GM21529 (cell line): ENCODE data around the gene CADM4.
"Not testable (repeated sequence)": the region's sequence is repeated elsewhere in the genome, so short reads cannot be mapped to it uniquely, and the experiment has no call there.

Experiments
- ATAC-seq: cut with Tn5 transposase; IDR thresholded peaks from one replicate; pipeline ENCODE4 v1.9.1; 2021; ENCODE audit not compliant: unreplicated experiment

CADM4 gene, protein sequence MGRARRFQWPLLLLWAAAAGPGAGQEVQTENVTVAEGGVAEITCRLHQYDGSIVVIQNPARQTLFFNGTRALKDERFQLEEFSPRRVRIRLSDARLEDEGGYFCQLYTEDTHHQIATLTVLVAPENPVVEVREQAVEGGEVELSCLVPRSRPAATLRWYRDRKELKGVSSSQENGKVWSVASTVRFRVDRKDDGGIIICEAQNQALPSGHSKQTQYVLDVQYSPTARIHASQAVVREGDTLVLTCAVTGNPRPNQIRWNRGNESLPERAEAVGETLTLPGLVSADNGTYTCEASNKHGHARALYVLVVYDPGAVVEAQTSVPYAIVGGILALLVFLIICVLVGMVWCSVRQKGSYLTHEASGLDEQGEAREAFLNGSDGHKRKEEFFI

DNA sequence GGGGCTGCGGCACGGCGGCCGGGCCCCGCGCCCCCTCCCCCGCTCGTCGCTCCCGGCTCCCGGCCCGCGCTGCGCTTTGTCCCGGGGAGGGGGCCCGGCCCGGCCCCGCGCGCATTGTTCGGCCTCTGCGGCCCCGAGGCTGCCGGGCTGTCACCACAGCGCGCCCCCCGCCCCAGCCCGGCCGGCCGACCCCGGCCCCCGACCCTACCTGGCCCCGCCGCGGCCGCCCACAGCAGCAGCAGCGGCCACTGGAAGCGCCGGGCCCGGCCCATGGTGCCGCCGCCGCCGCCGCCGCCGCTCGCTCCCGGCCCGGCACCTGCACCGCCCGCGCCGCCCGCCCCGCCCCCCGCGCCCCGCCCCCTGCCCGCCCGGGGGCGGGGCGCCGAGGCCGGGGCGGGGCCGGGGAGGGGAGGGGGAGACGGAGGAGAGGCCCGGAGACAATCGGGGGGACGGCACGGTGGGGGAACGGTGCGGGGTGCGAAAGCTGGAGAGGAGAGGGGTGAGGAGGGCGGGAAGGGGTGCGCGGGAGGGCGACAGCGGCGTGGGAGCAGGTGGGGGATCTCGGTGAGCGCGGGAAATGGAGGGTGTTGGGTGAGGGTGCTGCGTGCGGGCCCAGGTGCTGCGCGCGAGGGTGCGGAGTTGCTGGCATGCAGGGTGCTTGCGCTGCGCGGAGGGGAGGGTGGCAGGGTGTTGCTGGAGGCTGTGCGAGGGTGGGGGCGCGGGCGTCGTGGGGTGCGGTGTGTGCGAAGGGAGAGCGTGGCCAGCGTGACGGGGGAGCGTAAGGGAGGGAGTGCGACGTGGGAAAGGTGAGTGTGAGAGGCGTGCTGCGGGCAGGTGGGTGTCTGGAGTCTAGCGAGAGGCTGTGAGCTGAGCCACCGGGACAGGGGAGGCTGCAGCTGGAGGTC lies at the start of gene CADM4:
Gene CADM4, minus strand, starts transcription at position 332 of the 905 bp plus-strand sequence. Its CDS starts 60 bp downstream, at position 272.
- ATAC-seq = no peak

DNA sequence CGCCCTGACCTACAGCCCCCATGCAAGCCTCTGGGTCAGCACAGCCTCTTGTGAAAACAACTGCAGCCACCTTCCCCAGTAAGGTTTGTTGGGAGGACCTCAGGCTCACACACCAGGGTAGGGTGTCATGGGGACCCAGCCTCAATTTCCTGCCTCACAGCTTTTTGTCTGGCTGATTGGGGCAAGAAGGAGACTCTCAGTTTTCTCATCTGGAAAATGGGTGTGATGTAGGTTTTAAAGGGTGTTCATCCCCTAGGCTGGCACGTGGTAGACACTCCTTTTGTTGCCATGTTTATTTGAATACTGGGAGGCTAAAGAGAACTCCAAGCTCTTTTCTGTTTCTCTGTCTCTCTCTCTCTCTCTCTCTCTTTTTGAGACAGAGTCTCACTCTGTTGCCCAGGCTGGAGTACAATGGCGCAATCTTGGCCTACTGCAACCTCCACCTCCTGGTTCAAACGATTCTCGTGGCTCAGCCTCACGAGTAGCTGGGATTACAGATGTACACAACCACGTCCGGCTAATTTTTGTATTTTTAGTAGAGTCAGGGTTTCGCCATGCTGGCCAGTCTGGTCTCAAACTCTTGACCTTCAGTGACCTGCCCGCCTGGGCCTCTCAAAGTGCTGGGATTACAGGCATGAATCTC lies 48.5 kb upstream of the CADM4 start:
- ATAC-seq = no peak

DNA sequence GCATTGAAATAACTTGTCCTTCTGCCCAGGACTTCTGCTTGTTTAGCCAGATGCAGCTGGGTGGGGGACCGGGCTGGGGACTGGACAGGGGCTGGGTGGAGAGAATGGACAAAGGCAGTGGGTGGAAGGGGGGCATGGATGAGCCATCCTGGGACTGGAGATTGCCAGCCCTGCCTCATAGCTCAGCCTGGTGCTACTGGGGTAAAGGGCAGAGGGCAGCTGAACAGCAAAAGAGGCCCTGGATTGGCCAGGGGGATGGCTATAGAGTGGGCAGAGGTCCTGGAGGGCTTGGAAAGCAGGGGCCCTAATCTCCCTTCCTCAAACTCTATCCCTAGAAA lies 48.0 kb upstream of the CADM4 start:
- no peak for ATAC-seq

- no peak for ATAC-seq
Observed at GRCh38 chr19:43684326-43684725, 44.7 kb upstream of the CADM4 start.

DNA sequence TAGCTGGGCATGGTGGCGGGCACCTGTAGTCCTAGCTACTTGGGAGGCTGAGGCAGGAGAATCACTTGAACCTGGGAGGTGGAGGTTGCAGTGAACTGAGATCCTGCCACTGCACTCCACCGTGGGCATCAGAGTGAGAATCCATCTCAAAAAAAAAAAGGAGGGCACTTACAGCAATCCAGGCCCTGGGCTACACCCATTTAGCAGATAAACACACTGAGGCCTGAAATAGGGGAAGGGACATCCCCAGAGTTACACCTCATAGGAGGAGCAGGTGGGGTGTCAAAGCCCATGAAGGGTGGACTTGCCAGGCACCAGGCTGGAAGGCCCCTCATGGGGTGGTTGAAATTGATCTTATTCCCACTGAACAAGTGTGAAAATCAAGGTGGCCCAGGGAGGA lies 44.3 kb upstream of the CADM4 start:
- no peak for ATAC-seq

GRCh38 chr19:43682824-43683661 lies 43.4 kb upstream of the CADM4 start:
- ATAC-seq = no peak

DNA sequence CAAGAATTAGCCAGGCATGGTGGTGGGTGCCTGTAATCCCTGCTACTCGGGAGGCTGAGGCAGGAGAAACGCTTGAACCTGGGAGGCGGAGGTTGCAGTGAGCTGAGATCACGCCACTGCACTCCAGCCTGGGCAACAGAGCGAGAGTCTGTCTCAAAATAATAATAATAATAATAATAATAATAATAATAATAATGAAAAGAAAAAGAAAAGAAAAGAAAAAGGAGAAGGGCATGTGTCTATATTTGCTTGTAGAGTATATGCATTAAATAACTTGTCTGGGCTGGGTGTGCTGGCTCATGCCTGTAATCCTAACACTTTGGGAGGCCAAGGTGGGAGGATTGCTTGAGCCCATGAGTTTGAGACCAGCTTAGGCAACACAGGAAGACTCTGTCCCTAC lies 42.6 kb upstream of the CADM4 start:
- ATAC-seq = not testable (repeated sequence)

- no peak for ATAC-seq
Observed at GRCh38 chr19:43681821-43682220, 42.2 kb upstream of the CADM4 start.

DNA sequence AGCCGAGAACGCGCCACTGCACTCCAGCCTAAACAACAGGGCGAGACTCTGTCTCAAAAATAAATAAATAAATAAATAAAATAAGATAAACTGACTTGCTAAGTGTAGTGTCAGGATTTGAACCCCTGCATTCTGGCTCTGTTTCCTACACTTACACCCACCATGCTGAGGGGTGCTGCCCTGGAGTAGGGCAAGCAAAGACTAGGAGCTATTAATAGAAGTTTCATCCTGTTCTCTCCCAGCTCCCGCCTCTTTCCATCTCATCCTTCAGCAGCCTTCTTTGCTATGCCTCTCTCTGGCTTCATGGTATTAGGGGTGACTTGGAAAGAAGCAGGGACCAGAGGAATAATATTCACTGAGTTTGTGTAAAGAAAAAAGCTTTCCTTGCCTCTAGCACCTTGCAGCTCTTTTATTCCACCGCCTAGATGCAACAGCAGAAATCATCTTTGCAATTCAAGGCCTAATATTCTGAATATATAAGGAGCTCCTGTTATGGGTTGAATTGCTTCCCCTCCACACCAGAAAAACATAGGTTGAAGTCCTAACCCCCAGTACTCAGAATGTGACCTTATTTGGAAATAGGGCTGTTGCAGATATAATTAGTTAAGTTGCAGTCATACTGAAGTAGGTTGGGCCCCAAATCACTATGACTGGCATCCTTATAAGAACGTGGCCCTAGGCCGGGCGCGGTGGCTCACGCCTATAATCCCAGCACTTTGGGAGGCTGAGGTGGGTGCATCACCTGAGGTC lies 39.0 kb upstream of the CADM4 start:
- ATAC-seq = no peak

DNA sequence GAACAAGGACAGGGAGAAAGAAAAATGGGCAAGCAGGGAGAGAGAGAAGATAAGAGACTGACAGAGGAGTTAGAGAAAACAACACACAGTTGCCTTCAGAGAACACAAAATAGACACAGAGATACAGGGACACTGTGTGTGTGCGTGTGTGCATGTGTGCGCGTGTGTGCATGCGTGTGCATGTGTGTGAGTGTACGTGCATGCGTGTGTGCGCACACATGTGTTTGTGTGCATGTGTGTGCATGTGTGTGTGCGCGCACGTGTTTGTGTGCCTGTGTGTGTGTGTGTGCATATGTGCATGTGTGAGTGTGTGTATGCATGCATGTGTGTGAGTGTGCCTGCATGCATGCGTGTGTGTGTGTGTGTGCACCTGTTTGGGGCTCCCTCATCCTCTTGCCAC lies 36.3 kb upstream of the CADM4 start:
- no peak for ATAC-seq

GRCh38 chr19:43675269-43675879 lies 35.7 kb upstream of the CADM4 start:
- no peak for ATAC-seq

DNA sequence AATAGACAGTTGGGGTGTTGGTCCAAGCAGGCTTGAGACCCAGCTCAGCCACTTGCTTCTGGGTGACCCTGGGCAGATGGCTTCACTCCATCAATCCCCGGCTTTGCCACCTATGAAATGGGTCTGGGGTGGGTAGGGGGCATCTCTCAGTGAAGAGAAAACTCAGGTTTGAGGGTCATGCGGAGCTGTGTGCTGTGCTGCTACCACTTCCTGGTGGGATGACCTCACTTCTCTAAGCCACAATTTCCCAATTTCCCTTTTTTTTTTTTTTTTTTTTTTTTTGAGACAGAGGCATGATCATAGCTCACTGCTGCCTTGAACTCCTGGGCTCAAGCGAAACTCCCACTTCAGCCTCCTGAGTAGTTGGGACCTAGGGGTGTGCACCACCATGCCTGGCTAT lies 34.9 kb upstream of the CADM4 start:
- ATAC-seq = no peak

DNA sequence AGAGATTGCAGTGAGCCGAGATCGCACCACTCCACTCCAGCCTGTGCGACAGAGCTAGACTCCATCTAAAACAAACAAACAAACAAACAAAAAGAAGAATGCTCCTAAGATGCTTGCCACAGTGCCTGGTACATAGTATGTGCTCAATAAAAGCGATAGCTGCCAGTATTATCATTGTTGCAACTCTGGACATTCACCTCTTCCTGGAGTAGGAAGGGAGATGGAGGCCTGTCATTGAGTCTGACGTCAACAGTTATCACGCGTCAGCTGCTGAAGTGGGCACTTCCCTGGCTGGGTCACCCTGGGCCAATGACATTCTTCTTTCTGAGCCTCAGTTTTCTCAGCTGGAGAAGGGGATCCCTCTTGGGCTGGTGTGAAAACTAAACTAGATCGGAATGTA lies 34.5 kb upstream of the CADM4 start:
- ATAC-seq = no peak

DNA sequence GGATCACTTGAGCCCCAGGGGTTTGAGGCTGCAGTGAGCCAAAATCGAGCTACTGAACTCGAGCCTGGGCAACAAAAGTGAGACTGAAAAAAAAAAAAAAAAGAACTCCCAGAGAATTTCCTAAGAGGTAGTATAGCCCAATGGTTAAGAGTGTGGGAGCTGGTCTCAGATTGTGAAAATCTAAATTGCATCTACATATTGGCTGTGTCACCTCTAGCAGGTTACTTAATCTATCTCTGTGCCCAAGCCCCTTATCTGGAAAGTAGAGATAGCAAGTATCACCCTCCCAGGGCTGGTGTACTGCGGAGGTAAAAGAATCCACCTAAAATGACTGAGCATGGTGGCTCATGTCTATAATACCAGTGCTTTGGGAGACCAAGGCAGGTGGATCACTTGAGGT lies 34.0 kb upstream of the CADM4 start:
- no peak for ATAC-seq

DNA sequence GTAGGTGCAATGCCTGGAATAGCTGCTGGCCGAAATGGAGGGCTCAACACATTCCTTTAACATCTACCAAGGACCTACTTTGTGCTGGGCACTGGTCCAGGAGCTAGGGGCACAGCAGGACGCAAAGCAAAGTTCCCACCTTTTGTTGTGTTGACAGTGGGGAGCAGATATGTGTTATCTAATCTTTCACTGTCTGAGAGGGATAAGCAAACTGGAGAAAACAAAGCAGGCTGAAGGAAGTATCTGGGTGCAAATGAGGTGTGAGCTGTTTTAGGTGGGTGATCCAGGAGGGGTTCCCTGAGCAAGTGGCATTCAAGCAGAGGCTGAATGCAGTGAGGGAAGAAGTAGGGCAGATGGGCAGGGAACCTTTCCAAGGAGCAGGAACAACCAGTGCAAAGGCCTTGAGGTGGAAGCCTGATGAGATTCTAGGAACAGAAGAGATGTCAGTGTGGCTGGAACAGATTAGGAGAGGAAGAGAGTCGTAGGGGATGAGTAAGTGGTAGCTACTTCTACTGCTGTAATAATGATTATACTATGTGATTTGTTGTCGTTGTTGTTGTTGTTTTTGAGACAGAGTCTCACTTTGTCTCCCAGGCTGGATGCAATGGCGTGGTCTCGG lies 32.5 kb upstream of the CADM4 start:
- ATAC-seq = no peak

GRCh38 chr19:43668406-43669109 lies 28.9 kb upstream of the CADM4 start:
- peak; percentile 87 for ATAC-seq

DNA sequence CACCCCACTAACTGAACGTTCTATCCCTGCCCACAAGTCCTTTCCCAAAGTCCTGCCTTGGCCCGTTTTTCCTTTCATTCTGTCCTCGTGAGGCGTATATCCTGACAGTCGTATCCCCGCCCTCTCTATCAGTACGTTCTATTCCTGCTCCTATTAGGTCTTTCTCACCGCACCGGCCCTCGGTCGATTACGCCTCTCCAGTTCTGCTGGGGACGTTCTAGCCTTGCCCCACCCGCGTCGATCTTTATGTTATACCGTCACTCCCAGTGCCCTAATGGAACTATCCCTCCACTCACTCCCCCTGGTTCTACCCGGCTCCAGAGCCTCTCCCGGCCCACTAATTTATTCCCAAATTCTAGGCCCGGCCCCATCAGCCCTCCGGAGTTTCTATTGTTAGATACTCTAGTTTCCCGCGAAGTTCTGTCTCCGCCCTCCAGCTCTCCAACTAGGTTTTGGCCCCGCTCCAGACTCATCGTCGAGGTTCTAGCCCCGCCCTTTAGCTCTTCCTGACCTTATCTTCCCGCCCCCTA lies 28.3 kb upstream of the CADM4 start:
- ATAC-seq = no peak

DNA sequence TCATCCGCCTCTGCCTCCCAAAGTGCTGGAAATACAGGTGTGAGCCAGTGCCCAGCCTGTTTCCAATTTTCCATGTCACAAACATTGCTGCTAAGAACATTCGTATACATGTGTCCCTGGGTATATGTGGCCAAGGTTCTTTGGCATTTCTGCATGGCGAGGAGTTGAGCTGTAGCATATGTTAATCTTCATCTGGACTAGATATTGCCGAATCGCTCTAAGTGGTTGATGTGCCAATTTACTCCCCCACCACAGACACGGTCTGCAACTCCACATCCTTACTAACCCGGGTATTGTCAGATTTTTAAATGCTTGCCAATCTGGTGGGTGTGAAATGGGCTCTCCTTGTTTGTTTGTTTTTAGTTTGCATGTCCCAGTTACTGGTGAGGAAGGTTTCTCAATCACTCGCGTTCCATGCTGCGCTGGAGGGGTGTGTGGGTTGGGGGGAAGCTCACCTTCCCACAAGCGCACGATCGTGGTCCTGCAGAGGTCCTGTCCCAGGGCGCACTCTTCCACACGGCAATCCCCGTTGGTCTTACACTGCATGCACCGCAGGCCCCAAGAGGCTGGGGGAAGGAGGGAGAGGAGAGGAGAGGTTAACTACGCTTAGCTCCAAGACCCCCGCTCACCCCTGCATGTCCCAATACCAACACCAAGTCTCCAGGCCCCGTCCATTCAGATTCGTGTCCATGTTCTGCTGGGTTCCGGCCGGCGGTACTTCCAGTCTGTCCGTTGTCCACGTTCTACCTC lies 27.7 kb upstream of the CADM4 start:
- ATAC-seq = no peak
